ENCODE measurements around the gene KCNK3. TPM values are rescaled to one million over a fixed set of nuclear protein-coding genes. Genes with fewer than 3 reads are reported as not detected.

The KCNK3 gene
- total and polyA plus RNA-seq, 2 donors from 2014 or later: 2.1 to 8.1 TPM

DNA sequence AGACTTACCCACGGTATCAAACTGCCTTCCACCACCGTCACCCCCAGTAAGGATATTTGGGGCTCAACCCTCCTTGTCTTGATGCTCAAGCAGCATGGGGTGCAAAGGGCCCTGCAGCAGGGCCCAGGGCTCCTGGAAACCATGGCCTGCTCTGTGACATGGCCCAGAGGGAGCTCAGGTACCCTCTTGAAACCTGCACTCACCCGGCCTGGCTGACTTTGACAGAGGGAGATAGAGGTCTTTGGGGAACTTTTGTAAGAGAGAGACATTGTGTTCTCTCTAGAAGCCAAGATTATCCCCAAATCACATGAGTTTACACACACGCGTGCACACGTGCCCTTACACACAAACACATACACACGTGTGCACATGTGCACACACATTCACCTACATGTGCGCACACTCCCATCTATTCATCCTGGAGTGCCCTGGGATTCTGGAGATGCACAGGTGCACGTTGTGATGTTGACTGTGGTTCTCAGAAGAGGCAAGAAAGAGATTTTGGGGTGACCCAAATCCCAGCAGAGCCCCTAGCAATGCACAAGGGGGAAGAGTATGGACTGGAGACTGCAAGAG is 19.6 kb upstream of the KCNK3 start:
- Histone ChIP-seq H3K9me3 (ENCODE audit: control insufficient read depth in 2 of 3, insufficient read depth in 1 of 3, low read length in 3 of 3) (peaks cover 0 to 2% (median 0%) of the 10 kb centered on the region in 3 donors), H3K36me3 (ENCODE audit: control insufficient read depth in 2 of 3, insufficient read depth in 3 of 3, low read length in 3 of 3) (no peaks in the 10 kb centered on the region), H3K27ac (ENCODE audit: low read depth in 2 of 2, low read length in 2 of 2) (no peak overlapping the region), H3K27me3 (ENCODE audit: control insufficient read depth, insufficient read depth, low read length) (no peaks in the 10 kb centered on the region), H3K4me3 (ENCODE audit: low read length in 3 of 3) (no peak overlapping the region), H3K9ac (ENCODE audit: low read length in 3 of 3) (no peak overlapping the region), H3K4me1 (ENCODE audit: control insufficient read depth in 2 of 3, insufficient read depth in 2 of 3, low read depth in 1 of 3, low read length in 3 of 3) (no peaks in the 10 kb centered on the region)
- FAIRE-seq: no peak
- intact Hi-C loops (cut with DNase I): no loop called here
- TF ChIP-seq, protein P1, sequence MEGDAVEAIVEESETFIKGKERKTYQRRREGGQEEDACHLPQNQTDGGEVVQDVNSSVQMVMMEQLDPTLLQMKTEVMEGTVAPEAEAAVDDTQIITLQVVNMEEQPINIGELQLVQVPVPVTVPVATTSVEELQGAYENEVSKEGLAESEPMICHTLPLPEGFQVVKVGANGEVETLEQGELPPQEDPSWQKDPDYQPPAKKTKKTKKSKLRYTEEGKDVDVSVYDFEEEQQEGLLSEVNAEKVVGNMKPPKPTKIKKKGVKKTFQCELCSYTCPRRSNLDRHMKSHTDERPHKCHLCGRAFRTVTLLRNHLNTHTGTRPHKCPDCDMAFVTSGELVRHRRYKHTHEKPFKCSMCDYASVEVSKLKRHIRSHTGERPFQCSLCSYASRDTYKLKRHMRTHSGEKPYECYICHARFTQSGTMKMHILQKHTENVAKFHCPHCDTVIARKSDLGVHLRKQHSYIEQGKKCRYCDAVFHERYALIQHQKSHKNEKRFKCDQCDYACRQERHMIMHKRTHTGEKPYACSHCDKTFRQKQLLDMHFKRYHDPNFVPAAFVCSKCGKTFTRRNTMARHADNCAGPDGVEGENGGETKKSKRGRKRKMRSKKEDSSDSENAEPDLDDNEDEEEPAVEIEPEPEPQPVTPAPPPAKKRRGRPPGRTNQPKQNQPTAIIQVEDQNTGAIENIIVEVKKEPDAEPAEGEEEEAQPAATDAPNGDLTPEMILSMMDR (IDR thresholded peaks at IDR 0.05; ENCODE audit: borderline replicate concordance, extremely low read depth, insufficient read depth): no peak
- DNase-seq: peak in 1 of 5 donors; percentile 15

DNA sequence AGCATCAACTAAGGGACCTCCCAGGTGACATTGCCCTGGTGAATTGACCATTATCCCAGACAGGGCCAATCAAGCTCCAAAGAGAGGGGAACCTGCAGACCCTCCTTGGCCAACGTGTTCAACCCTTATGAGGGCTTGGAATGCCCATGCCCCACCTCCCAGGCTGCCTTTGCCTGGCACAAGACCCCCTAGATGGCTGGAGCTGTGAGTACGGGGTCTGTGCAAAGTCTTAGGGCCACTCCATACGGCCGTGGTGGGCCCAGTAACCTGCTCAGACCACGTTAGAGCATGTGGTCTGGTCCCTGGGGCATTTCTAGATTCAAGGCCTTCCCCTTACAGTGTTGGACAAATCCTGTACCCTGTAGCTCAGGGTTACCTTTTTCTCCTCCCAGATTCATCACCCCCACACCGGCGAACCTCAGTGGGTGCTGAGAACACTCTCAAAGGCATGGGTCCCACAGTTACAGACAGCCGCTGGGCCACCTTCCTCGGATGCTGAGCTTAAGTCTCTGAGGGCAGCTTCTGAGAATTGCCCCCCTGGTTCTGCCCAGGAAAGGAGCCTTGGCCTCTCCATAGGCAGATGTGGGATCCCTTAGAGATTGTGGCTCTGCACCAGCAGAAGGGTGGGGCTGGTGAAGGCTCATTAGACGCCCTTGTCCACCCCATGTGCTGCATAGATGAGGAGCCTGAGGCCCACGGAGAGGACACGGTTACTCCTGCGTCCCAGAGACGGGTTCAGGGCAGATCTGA is 18.3 kb upstream of the KCNK3 start:
- Histone ChIP-seq H3K9ac (ENCODE audit: low read length in 3 of 3) (no peak overlapping the region), H3K9me3 (ENCODE audit: control insufficient read depth in 2 of 3, insufficient read depth in 1 of 3, low read length in 3 of 3) (peaks cover 0 to 2% (median 0%) of the 10 kb centered on the region in 3 donors), H3K4me1 (ENCODE audit: control insufficient read depth in 2 of 3, insufficient read depth in 2 of 3, low read depth in 1 of 3, low read length in 3 of 3) (no peaks in the 10 kb centered on the region), H3K27me3 (ENCODE audit: control insufficient read depth, insufficient read depth, low read length) (no peaks in the 10 kb centered on the region), H3K36me3 (ENCODE audit: control insufficient read depth in 2 of 3, insufficient read depth in 3 of 3, low read length in 3 of 3) (no peaks in the 10 kb centered on the region), H3K4me3 (ENCODE audit: low read length in 3 of 3) (no peak overlapping the region), H3K27ac (ENCODE audit: low read depth in 2 of 2, low read length in 2 of 2) (no peak overlapping the region)
- DNase-seq (peak in 1 of 5 donors; percentile 18), FAIRE-seq (no peak)
- intact Hi-C loops (cut with DNase I): no loop called here
- TF ChIP-seq, protein P1 (IDR thresholded peaks at IDR 0.05; ENCODE audit: borderline replicate concordance, extremely low read depth, insufficient read depth): no peak

DNA sequence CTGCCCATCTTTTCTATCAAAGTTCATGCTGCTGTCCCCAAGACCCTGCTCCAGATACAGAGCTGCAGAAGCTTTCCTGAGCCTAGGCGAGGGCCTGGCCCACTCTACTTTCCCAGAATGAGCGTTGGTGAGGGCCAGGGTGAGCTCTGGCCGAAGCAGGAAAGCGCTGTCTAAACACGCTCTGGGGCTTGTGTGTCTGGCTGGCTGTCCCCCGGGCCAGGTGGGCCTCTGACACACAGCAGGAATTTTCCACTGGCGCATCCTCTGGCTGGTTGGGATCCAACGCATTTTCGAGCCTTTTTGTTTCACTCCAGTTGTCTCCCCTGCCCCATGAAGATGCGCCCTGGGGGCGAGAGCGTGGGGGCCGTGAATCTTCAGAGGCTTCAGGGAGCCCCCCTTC is 17.8 kb upstream of the KCNK3 start:
- H3K4me3 ChIP-seq (ENCODE audit: low read length in 3 of 3): no peak overlapping the region
- intact Hi-C loops (cut with DNase I): no loop called here
- H3K36me3 ChIP-seq (ENCODE audit: control insufficient read depth in 2 of 3, insufficient read depth in 3 of 3, low read length in 3 of 3): no peaks in the 10 kb centered on the region
- no peaks in the 10 kb centered on the region for H3K27me3 ChIP-seq (ENCODE audit: control insufficient read depth, insufficient read depth, low read length)
- H3K4me1 ChIP-seq (ENCODE audit: control insufficient read depth in 2 of 3, insufficient read depth in 2 of 3, low read depth in 1 of 3, low read length in 3 of 3): no peaks in the 10 kb centered on the region
- no peak overlapping the region for H3K9ac ChIP-seq (ENCODE audit: low read length in 3 of 3)
- peak in 1 of 5 donors; percentile 35 for DNase-seq
- no peak overlapping the region for H3K27ac ChIP-seq (ENCODE audit: low read depth in 2 of 2, low read length in 2 of 2)
- no peak for FAIRE-seq
- TF ChIP-seq, protein P1 (IDR thresholded peaks at IDR 0.05; ENCODE audit: borderline replicate concordance, extremely low read depth, insufficient read depth): no peak
- H3K9me3 ChIP-seq (ENCODE audit: control insufficient read depth in 2 of 3, insufficient read depth in 1 of 3, low read length in 3 of 3): peaks cover 0 to 2% (median 0%) of the 10 kb centered on the region in 3 donors
